ENCODE results near the gene SCN2B.

SCN2B gene

GRCh38 chr11:118198370-118198769 is 21.9 kb upstream of the SCN2B start (continued):
- no peak for TF ChIP-seq ZBTB10 (tag by site-specific recombination; IDR thresholded peaks at IDR 0.05)
- peak; percentile 88 for TF ChIP-seq GLIS2 (tag by site-specific recombination; IDR thresholded peaks at IDR 0.05)
- TF ChIP-seq ZNF394 (tag by site-specific recombination; IDR thresholded peaks at IDR 0.05; ENCODE audit: borderline replicate concordance) = no peak
- TF ChIP-seq ZNF791 (tag by site-specific recombination; IDR thresholded peaks at IDR 0.05) = no peak
- TF ChIP-seq RBAK (tag by site-specific recombination; IDR thresholded peaks at IDR 0.05) = no peak
- no peak for TF ChIP-seq ZNF404 (tag by site-specific recombination; IDR thresholded peaks at IDR 0.05)
- TF ChIP-seq ZNF26 (tag by site-specific recombination; IDR thresholded peaks at IDR 0.05) = no peak
- TF ChIP-seq ZNF843 (tag by site-specific recombination; IDR thresholded peaks at IDR 0.05) = no peak
- 0 out of 2 replicates have a peak, but pooled peaks have one; percentile 16 for TF ChIP-seq KLF1 (tag by site-specific recombination; IDR thresholded peaks at IDR 0.05)
- TF ChIP-seq BCL6B (tag by site-specific recombination; IDR thresholded peaks at IDR 0.05) = no peak
- TF ChIP-seq ZBTB6 (tag by site-specific recombination; IDR thresholded peaks at IDR 0.05) = no peak
- TF ChIP-seq ZNF362 (tag by site-specific recombination; IDR thresholded peaks at IDR 0.05) = peak; percentile 25; the same call in 1 of the 2 replicates
- TF ChIP-seq SETDB1 (IDR thresholded peaks at IDR 0.05; ENCODE audit: insufficient read length, low read length) = no peak
- no peak for TF ChIP-seq ZNF600 (tag by site-specific recombination; IDR thresholded peaks at IDR 0.05)
- TF ChIP-seq ZNF174 (tag by site-specific recombination; IDR thresholded peaks at IDR 0.05) = no peak
- peak; percentile 82 for TF ChIP-seq ZNF654 (tag by site-specific recombination; IDR thresholded peaks at IDR 0.05; ENCODE audit: low read depth)
- no peak for TF ChIP-seq TSHZ1 (tag by site-specific recombination; IDR thresholded peaks at IDR 0.05; ENCODE audit: borderline replicate concordance)
- TF ChIP-seq ZNF704 (tag by site-specific recombination; IDR thresholded peaks at IDR 0.05) = no peak
- 0 out of 2 replicates have a peak, but pooled peaks have one; percentile 46 for TF ChIP-seq ZSCAN30 (tag by site-specific recombination; IDR thresholded peaks at IDR 0.05)
- TF ChIP-seq PATZ1 (tag by site-specific recombination; IDR thresholded peaks at IDR 0.05) = peak; percentile 84

Data from HEK293 (cell line).